C4-2B (cell line): Measurements from ENCODE around the gene GALNT12.

Source experiments
- H3K27ac ChIP-seq: fragments of 450-650 bp; 2 replicates; pipeline ENCODE4 v1.5.1; 2017
- ZFX ChIP-seq: fragments of 450-650 bp; IDR thresholded peaks from 2 replicates; pipeline ENCODE4 v1.6.1; 2017
- TF ChIP-seq, protein P1 (sequence below): fragments of 450-650 bp; conservative IDR thresholded peaks from 2 replicates; pipeline ENCODE4 v1.5.1; 2017; ENCODE audit warnings: mild to moderate bottlenecking

Gene GALNT12, protein sequence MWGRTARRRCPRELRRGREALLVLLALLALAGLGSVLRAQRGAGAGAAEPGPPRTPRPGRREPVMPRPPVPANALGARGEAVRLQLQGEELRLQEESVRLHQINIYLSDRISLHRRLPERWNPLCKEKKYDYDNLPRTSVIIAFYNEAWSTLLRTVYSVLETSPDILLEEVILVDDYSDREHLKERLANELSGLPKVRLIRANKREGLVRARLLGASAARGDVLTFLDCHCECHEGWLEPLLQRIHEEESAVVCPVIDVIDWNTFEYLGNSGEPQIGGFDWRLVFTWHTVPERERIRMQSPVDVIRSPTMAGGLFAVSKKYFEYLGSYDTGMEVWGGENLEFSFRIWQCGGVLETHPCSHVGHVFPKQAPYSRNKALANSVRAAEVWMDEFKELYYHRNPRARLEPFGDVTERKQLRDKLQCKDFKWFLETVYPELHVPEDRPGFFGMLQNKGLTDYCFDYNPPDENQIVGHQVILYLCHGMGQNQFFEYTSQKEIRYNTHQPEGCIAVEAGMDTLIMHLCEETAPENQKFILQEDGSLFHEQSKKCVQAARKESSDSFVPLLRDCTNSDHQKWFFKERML

GRCh38 chr9:98807070-98807813 lies at the start of gene GALNT12:
Gene GALNT12, plus strand, starts transcription at chr9:98807670. Its CDS starts 29 bp downstream, at chr9:98807699.
- TF ChIP-seq, protein P1, sequence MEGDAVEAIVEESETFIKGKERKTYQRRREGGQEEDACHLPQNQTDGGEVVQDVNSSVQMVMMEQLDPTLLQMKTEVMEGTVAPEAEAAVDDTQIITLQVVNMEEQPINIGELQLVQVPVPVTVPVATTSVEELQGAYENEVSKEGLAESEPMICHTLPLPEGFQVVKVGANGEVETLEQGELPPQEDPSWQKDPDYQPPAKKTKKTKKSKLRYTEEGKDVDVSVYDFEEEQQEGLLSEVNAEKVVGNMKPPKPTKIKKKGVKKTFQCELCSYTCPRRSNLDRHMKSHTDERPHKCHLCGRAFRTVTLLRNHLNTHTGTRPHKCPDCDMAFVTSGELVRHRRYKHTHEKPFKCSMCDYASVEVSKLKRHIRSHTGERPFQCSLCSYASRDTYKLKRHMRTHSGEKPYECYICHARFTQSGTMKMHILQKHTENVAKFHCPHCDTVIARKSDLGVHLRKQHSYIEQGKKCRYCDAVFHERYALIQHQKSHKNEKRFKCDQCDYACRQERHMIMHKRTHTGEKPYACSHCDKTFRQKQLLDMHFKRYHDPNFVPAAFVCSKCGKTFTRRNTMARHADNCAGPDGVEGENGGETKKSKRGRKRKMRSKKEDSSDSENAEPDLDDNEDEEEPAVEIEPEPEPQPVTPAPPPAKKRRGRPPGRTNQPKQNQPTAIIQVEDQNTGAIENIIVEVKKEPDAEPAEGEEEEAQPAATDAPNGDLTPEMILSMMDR: peak; percentile 23; the same call in 1 of the 2 replicates
- TF ChIP-seq ZFX: no peak
- peak within 1 kb of the TSS; percentile 4; the same call in 1 of the 2 replicates for H3K27ac ChIP-seq

DNA sequence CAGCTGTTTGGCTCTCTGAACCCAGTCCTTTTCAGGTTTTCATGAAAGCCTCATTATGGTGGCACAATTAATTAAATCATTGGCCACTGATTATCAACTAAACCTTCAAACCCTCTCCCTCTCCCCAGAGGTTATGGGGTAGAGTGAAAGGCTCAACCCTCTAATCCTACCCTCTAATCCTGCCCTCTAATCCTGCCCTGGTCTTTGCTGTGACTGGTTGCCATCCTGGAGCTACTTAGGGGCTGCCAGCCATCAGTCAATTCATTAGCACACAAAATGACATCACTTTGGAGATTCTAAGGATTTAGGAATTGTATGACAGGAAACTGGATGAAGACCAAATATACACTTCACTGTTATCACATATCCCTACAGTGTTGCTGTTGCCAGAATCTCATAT lies 47.2 kb upstream of the GALNT12 start:
- TF ChIP-seq, protein P1: no peak
- no peak for TF ChIP-seq ZFX
- H3K27ac ChIP-seq: no peak overlapping the region

DNA sequence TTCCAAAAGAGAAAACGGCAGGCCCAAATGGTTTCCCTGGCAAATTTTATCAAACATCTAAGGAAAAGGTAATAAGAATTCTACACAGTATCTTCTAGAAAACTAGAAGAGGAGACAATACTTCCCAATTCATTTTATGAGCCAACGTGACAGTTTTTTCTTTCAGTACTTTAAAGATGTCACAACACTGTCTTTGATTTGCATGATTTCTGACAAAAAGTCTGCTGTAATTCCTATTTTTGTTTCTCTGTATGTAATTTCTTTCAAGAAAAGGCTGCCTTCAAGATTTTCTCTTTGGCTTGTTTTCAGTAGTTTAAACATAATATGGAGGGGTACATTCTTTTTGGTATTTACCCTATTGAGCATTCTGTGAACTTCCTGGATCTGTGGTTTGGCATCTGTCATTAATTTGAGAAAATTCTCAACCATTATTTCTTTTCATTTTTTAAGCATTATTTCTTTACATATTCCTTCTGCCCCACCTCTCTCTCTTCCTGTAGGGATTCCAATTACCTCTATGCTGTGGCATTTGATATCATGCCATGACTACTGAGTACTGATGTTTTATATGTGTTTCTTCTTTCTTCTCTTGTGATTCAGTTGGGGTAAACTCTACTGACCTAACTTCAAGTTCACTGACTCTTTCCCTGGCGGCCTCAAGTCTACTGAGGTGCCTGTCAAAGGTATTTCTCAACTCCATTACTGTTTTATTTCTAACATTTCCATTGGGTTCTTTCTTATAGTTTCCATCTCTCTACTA lies 43.3 kb upstream of the GALNT12 start:
- TF ChIP-seq ZFX: no peak
- TF ChIP-seq, protein P1: no peak

GRCh38 chr9:98765256-98765655 lies 42.2 kb upstream of the GALNT12 start:
- TF ChIP-seq, protein P1: no peak
- TF ChIP-seq ZFX: no peak
- H3K27ac ChIP-seq: no peak overlapping the region

More for the DNA sequence above, 43.3 kb upstream of the GALNT12 start:
- H3K27ac ChIP-seq: no peak overlapping the region

GRCh38 chr9:98766586-98766985 lies 40.9 kb upstream of the GALNT12 start:
- no peak for TF ChIP-seq ZFX
- TF ChIP-seq, protein P1: no peak
- H3K27ac ChIP-seq: no peak overlapping the region

DNA sequence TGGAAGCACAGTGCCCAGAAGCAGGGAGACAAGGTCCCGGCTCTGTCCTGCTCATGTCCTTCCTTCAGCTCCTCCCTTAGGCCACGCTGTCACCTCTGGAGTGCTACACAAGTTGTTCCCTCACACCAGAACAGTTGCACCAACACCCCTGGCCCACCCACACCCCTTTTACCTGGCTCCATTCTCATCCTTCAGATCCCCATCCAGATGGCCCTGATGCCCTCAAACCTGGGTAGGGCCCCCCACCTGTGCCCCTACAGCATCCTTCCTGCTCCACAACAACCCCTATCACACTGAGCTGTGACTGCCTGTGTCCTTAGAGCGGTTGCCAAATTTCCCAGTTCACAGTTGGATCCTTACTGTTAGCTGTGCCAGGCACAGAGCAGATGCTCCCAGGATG lies 40.3 kb upstream of the GALNT12 start:
- TF ChIP-seq, protein P1: no peak
- TF ChIP-seq ZFX: no peak
- no peak overlapping the region for H3K27ac ChIP-seq
